Measurements from ENCODE around the gene NECAB3.

Gene NECAB3

GRCh38 chr20:33693741-33694638 is 19.8 kb upstream of the NECAB3 start:
- no peaks in the 10 kb centered on the region for H3K27me3 ChIP-seq (ENCODE audit: insufficient read depth, low read depth, severe bottlenecking)
- peaks cover 6% of the 10 kb centered on the region for H3K9me3 ChIP-seq (ENCODE audit: severe bottlenecking)
- 0 out of 2 replicates have a peak, but pooled peaks have one; percentile 1 for TF ChIP-seq CTCF (IDR thresholded peaks at IDR 0.05; ENCODE audit: low read depth, low read length)
- no peak for DNase-seq
- no peak overlapping the region for H3K4me3 ChIP-seq (ENCODE audit: low read depth, low read length)
- no peak overlapping the region for H3K27ac ChIP-seq
- H3K36me3 ChIP-seq = no peaks in the 10 kb centered on the region

GRCh38 chr20:33693289-33693688 is 19.1 kb upstream of the NECAB3 start:
- H3K27ac ChIP-seq = no peak overlapping the region
- DNase-seq = no peak
- H3K27me3 ChIP-seq (ENCODE audit: insufficient read depth, low read depth, severe bottlenecking) = no peaks in the 10 kb centered on the region
- no peak overlapping the region for H3K4me3 ChIP-seq (ENCODE audit: low read depth, low read length)
- H3K36me3 ChIP-seq = no peaks in the 10 kb centered on the region
- no peak for TF ChIP-seq CTCF (IDR thresholded peaks at IDR 0.05; ENCODE audit: low read depth, low read length)
- H3K9me3 ChIP-seq (ENCODE audit: severe bottlenecking) = peaks cover 3% of the 10 kb centered on the region

- no peak for DNase-seq
- H3K4me3 ChIP-seq (ENCODE audit: low read depth, low read length) = no peak overlapping the region
- no peak for TF ChIP-seq CTCF (IDR thresholded peaks at IDR 0.05; ENCODE audit: low read depth, low read length)
- H3K9me3 ChIP-seq (ENCODE audit: severe bottlenecking) = no peaks in the 10 kb centered on the region
- no peaks in the 10 kb centered on the region for H3K27me3 ChIP-seq (ENCODE audit: insufficient read depth, low read depth, severe bottlenecking)
- peaks cover 6% of the 10 kb centered on the region for H3K36me3 ChIP-seq
- H3K27ac ChIP-seq = no peak overlapping the region
Measured at GRCh38 chr20:33689973-33690372, 15.7 kb upstream of the NECAB3 start.

GRCh38 chr20:33689493-33689892 is 15.3 kb upstream of the NECAB3 start:
- DNase-seq = no peak
- no peaks in the 10 kb centered on the region for H3K27me3 ChIP-seq (ENCODE audit: insufficient read depth, low read depth, severe bottlenecking)
- H3K27ac ChIP-seq = no peak overlapping the region
- H3K36me3 ChIP-seq = peaks cover 11% of the 10 kb centered on the region
- no peak overlapping the region for H3K4me3 ChIP-seq (ENCODE audit: low read depth, low read length)
- H3K9me3 ChIP-seq (ENCODE audit: severe bottlenecking) = no peaks in the 10 kb centered on the region
- TF ChIP-seq CTCF (IDR thresholded peaks at IDR 0.05; ENCODE audit: low read depth, low read length) = no peak

DNA sequence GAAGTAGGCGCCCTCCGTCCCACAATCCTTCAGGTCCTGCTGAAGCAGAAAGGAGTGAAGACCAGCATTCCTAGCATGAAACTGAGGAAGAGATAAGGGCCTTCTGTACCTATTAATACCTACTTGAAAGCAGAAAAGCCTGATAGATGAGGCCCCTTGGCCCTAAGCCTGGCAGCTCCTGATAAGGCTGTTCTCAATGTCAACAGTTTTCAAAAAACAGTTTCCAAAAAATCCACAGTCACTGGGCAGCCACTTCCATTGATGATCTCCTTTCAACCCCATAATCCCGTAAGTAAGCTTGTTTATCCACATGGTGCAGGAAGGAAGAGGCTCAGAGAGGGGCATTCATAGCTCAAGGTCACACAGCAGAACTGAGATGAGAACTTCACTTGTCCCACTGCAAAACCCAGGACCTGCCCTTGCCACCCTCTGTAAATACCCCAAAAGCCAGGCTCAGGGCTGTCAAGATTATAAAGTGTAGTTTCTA is 14.8 kb upstream of the NECAB3 start:
- Histone ChIP-seq H3K4me3 (ENCODE audit: low read depth, low read length) (no peak overlapping the region), H3K9me3 (ENCODE audit: severe bottlenecking) (no peaks in the 10 kb centered on the region), H3K36me3 (peaks cover 16% of the 10 kb centered on the region), H3K27ac (no peak overlapping the region), H3K27me3 (ENCODE audit: insufficient read depth, low read depth, severe bottlenecking) (no peaks in the 10 kb centered on the region)
- no peak for TF ChIP-seq CTCF (IDR thresholded peaks at IDR 0.05; ENCODE audit: low read depth, low read length)
- no peak for DNase-seq
